AG04450 (cell line): ENCODE results near the gene INVS. TPM values are rescaled to one million over a fixed set of nuclear protein-coding genes. Genes with fewer than 3 reads are reported as not detected.
"Not testable (repeated sequence)": the region's sequence is repeated elsewhere in the genome, so short reads cannot be mapped to it uniquely, and the experiment has no call there.

Source experiments
- CTCF ChIA-PET: fragments of 300-600, 350-600 bp; formaldehyde crosslinking; extraction: SDS; loops from one replicate; lab custom pipeline; 2022; ENCODE audit warnings: antibody characterized with exemption, inconsistent platforms; lab: Charles Lee
- POLR2A ChIA-PET: fragments of 350-600 bp; formaldehyde crosslinking; extraction: SDS; loops from one replicate; lab custom pipeline; 2021; ENCODE audit warnings: antibody characterized with exemption, inconsistent platforms; lab: Yijun Ruan, JAX
- DNase-seq: peaks from one replicate; pipeline ENCODE4 v3.0.0-alpha.2; 2011; ENCODE audit warnings: low read depth, low spot score
- H3K27ac ChIP-seq: one replicate; pipeline ENCODE4 v1.5.1; 2012; ENCODE audit warnings: low read depth, low read length, control low read depth
- H3K27me3 ChIP-seq: one replicate; pipeline ENCODE4 v1.6.0; 2012; ENCODE audit warnings: low read length; ENCODE audit not compliant: control insufficient read depth, insufficient read depth
- H3K4me3 ChIP-seq: 2 replicates; pipeline ENCODE4 v1.5.1; 2011; ENCODE audit warnings: mild to moderate bottlenecking, low read depth, low read length, control low read depth
- H3K9me3 ChIP-seq: 2 replicates; pipeline ENCODE4 v1.5.1; 2012; ENCODE audit warnings: low read length; ENCODE audit not compliant: control insufficient read depth, insufficient read depth
- CTCF ChIP-seq: IDR thresholded peaks from 2 replicates; pipeline ENCODE4 v1.5.1; 2011; ENCODE audit warnings: low read depth, low read length, control low read depth, inconsistent platforms
- polyA plus RNA-seq: library from polyadenylated mRNA; depleted of rRNA; stranded (reverse); fragments of >200 nt; gene quantifications from 2 replicates; pipeline ENCODE4 v1.2.3, GENCODE V29; 2011

INVS gene
- polyA plus RNA-seq, 1 experiment, result 22.5 TPM

GRCh38 chr9:100058699-100059579, 40.1 kb upstream of the INVS start:
- no peaks in the 10 kb centered on the region for H3K9me3 ChIP-seq
- no peak for DNase-seq
- ChIA-PET CTCF (interaction anchor here (1.7 kb wide), 1 partner anchor 31 kb away, joined by 5 read pairs; no protein-coding TSS in a partner anchor), POLR2A (no interaction called here)
- no peak overlapping the region for H3K4me3 ChIP-seq
- TF ChIP-seq CTCF, result no peak
- H3K27ac ChIP-seq, result no peak overlapping the region
- no peaks in the 10 kb centered on the region for H3K27me3 ChIP-seq

GRCh38 chr9:100062683-100063082, 36.4 kb upstream of the INVS start:
- H3K27ac ChIP-seq, POLR2A ChIA-PET, H3K4me3 ChIP-seq, H3K9me3 ChIP-seq, H3K27me3 ChIP-seq, DNase-seq: not testable (repeated sequence)
- CTCF ChIA-PET, result interaction anchor here (1.1 to 1.2 kb wide), 3 partner anchors 34 to 262 kb away, joined by 3 to 4 read pairs (median 4); no protein-coding TSS in a partner anchor

- TF ChIP-seq CTCF, result no peak
- Histone ChIP-seq H3K27ac (no peak overlapping the region), H3K4me3 (no peak overlapping the region), H3K27me3 (no peaks in the 10 kb centered on the region), H3K9me3 (no peaks in the 10 kb centered on the region)
- no peak for DNase-seq
- CTCF ChIA-PET, result interaction anchor here (1.0 to 1.2 kb wide), 5 partner anchors 8 to 262 kb away, joined by 3 to 4 read pairs (median 4); no protein-coding TSS in a partner anchor
- POLR2A ChIA-PET, result no interaction called here
Observed at GRCh38 chr9:100063185-100063584, 35.9 kb upstream of the INVS start.

- no peaks in the 10 kb centered on the region for H3K9me3 ChIP-seq
- CTCF ChIA-PET, result no interaction called here
Observed at GRCh38 chr9:100064872-100065581, 34.0 kb upstream of the INVS start.

GRCh38 chr9:100066539-100066938, 32.5 kb upstream of the INVS start:
- Histone ChIP-seq H3K4me3 (peak overlapping the region; percentile 5; the same call in 1 of the 2 replicates), H3K9me3 (no peaks in the 10 kb centered on the region), H3K27me3 (no peaks in the 10 kb centered on the region), H3K27ac (no peak overlapping the region)
- no peak for DNase-seq
- TF ChIP-seq CTCF, result no peak
- ChIA-PET POLR2A (no interaction called here), CTCF (no interaction called here)

More at GRCh38 chr9:100064872-100065581, 34.0 kb upstream of the INVS start:
- POLR2A ChIA-PET, result no interaction called here
- Histone ChIP-seq H3K4me3 (no peak overlapping the region), H3K27me3 (no peaks in the 10 kb centered on the region), H3K27ac (no peak overlapping the region)
- no peak for TF ChIP-seq CTCF
- DNase-seq, result peak; percentile 44

- H3K27ac ChIP-seq, H3K9me3 ChIP-seq, CTCF ChIA-PET, H3K4me3 ChIP-seq, DNase-seq, H3K27me3 ChIP-seq, POLR2A ChIA-PET: not testable (repeated sequence)
Observed at GRCh38 chr9:100067990-100068389, 31.1 kb upstream of the INVS start.

GRCh38 chr9:100069068-100069467, 30.0 kb upstream of the INVS start:
- H3K4me3 ChIP-seq, DNase-seq, CTCF ChIA-PET, H3K27ac ChIP-seq, POLR2A ChIA-PET, H3K27me3 ChIP-seq, H3K9me3 ChIP-seq: not testable (repeated sequence)
